Measurements from ENCODE around the gene EYS.
A peak's percentile ranks its signal among the peaks of the same experiment; 100 is the strongest.

EYS gene

DNA sequence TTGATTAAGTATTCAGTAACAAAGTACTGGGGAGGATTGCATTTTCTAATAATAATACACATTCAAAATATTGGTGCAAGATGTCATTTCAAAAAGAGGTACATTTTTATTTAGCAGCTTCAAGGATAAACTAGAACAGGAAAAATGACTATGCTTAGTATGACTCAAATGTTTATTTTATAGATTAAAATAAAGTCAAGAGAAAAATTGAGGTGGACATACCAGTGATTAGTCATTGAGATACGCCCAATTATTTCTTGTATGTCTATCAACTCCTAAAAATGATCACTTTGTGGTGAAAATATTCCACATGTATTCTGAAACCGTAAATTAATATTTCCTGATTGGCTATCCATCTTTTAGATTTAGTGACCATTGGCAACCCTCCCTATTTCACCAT lies 1974.7 kb downstream of the EYS start:
- no peak for DNase-seq (ENCODE audit: low spot score)

DNA sequence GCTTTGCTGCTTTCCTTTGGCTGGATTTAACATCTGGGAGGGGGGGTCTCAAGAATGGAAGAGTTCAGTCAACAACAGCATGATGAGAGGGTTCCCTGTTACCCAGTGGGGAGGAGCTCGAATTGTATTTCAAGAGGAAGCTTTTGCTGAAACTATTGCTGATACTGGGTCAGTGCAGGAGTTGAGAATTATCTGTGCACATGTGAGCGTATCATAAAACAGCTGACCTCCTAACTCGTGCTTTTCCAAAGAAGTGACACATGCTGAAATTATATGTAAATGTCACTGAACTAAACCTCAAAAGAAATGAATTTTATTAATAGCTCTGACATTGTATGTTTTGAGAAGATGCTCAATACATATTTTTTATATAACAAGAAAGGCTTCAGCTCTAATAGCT lies 1975.1 kb downstream of the EYS start:
- no peak for DNase-seq (ENCODE audit: low spot score)

DNA sequence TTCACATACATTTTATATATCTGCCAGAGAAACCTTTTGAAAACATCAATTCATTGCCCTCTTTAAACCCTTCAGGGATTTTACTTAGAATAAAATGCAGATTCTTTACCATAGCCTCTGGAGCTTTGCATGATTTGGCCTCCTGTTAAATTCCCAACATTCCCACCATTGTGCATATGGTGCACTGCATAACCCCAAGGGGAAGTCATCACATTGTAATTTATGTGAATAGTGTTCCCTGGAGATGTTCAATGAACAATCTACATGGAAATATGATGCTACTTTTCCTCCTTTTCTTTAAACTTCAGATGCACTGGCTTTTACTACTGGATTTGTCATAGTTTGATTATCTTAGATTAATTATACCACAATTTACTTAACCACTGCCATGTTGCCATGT lies 1976.7 kb downstream of the EYS start:
- DNase-seq (ENCODE audit: low spot score), result no peak

DNA sequence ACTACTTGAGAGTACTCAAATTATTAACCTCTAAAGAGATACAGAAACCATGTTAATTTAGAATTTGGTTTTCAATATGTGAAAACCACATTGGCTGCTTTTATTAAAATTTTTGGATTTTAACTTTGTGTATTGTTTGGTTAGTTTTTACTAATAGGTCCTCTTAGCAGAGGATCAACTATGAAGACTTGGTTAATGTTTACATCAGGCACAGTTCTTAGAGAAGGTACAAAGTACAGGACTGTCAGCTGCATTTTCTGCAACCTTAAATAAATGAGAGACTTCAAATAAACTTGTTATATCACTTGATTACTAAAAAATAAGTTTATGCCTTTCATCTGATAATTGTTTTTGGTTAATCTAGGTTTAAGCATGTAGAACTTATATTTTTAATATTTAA lies 1982.3 kb downstream of the EYS start:
- no peak for DNase-seq (ENCODE audit: low spot score)

DNA sequence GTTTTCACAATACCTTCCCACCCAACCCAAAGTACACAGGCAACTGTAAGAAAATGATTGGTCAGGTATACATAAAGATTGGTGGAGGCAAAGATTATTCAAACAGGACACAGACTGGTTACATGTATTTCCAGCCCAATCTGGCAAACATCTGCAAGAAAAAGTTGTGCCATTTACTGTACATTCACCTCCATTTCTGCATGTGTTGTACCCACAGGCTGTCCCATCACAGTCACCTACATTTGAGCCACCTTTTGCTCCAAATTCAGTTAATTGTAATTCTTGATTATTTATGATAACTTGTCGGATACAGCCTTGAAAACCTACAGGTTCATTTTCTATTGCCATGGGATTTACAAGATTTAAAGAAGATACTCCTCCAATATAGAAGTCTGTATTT lies 1985.8 kb downstream of the EYS start:
- DNase-seq (ENCODE audit: low spot score), result no peak

DNA sequence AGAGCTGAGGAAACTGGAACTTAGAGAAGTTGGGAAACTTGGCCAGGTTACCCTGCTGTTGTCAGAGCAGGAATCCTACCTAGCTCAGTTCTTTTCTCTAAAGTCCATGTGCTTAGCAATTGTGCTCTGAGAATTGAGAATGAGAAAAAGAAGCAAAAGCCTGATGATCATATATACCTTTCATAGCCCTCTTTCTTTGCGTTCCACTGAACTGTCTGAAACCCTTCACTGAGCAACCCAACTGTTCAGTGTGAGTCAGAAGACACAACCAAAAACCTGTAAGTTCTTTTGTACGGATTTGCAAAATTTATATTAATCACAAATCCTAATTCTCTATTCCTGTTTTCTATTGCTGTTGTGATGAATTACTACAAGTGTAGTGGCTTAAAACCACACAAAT lies 1990.9 kb downstream of the EYS start:
- DNase-seq (ENCODE audit: low spot score), result no peak

DNA sequence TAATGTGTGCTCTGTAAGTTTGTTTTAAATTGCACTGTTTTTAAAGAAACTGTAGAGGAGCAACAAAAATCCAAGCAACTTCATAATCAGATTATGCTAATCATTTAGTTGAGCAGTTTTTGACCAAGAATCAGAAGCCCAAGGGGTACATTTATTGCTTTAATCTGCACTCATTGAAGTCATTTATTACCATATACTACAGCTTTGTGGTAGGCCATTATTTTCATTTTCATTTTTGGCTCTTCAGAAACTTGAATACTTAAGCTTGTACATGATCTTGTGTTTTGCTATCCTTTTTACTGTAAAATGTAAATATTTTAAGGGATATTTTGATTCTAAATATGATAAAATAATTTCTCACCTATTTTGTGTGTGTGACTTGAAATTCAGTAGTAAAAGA lies 1992.9 kb downstream of the EYS start:
- no peak for DNase-seq (ENCODE audit: low spot score)

DNA sequence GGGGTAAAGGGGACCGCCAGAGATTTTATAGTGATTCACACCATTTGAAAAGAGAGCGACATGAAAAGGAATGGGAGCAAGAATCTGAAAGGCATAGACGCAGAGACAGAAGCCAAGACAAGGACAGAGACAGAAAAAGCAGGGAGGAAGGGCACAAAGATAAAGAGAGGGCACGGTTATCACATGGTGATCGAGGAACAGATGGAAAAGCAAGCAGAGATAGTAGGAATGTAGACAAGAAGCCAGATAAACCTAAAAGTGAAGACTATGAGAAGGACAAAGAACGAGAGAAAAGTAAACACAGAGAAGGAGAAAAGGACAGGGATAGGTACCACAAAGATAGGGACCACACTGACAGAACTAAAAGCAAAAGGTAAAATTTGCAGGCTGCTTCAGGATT lies 1993.7 kb downstream of the EYS start:
- DNase-seq (ENCODE audit: low spot score), result no peak

DNA sequence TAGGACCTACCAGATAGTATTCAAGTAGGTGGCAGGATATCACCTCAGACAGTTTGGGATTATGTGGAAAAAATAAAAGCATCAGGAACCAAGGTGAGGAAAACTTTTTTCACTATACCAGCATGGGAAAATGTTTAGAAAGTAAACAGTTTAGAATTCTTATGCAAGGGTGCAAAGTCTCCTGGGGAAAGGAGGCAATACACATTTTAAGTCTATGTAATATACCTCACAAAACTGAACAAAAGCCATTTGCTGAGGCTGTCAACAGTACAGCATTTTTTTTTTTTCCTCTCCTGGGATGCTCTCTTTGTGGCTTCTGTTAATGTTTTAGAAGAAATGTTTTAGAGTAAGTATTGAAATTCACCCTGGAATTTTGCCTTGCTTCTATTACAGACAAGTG lies 1997.9 kb downstream of the EYS start:
- DNase-seq (ENCODE audit: low spot score), result no peak

DNA sequence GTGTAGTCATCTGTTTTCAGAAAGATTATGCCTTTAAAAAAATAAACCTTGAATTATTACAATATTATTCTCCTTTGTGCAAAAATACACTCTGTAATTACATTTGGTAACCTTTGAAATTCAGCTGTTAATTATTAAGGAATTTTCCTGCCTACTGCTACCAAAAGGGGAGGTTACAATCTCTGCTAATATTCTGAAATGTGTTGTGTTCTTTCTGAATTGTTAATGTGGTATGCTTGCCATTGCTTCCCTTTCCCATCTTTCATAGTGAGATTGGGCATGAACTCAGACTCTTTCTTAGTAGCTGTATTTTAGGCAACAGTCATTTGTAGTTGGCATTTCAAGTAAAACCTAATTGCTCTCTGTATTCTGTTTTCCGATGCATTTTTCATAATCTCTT lies 1998.4 kb downstream of the EYS start:
- no peak for DNase-seq (ENCODE audit: low spot score)

DNA sequence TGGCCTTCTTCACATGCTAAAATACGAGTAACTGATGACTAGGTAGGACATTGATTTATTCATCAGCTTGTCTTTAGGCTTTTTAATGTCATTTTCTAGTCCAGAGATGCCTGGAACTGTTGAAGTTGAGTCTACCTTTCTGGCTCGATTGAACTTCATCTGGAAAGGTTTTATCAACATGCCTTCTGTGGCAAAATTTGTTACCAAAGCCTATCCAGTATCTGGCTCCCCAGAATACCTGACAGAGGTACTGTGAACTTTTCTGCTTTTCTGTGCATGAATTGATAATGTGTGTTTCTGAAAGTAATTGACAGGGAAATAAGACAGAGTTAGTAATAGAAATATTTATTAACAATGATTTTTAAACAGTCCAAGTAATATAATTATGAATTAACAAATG lies 2000.4 kb downstream of the EYS start:
- DNase-seq (ENCODE audit: low spot score), result no peak

DNA sequence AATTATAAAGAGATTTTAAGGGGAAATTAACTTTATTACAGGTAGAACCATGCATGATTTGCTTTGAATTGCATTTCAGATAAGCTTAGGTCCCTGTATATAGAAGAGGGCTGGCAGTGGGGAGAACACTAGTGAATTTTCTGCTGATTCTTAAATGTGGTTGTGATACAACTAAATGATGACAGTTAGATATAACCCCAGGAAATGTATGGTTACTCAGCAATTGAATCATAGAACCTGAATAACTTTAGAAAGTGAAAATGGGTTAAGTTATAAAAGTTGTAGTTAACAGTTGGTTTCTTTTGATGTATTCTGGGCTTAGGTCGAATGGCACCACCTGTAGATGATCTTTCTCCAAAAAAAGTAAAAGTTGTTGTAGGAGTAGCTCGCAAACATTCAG lies 2001.3 kb downstream of the EYS start:
- DNase-seq (ENCODE audit: low spot score), result no peak

DNA sequence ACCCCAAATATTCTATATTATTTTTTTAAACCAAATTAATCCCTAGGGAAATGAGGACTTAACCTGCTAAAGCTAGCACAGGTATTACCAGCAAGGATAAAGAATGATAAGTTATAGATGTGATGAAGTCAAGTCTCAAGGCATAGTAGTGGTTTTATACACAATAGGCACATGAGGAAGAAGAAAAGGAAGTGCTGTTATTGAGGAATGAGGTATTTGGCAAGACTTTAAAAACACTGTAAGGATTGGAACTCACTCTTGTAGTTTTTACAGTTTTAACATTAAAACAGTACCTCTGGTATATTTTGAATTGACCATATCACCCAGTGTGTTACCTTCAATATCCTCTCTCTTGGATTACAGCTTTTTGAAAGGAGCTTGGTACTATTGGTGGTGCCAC lies 2016.8 kb downstream of the EYS start:
- DNase-seq (ENCODE audit: low spot score), result no peak

DNA sequence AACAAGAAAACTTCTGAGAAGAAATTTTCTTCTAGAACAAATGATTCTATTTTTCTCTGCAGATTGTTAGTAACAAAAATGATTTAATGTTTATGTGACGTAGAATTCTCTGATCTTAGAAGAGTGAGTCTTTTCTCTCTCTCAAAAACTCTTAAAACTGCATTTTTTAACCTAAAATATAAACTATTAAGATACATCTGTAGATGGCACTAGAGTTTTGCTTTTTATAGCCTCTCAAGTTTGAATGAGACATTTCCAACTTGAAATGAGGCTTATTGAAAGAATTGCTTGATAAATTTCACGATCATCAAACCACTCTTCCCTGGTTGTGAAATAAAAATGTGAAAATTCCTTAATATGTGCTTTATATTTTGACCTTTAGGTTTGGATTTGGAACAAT lies 2017.6 kb downstream of the EYS start:
- no peak for DNase-seq (ENCODE audit: low spot score)

DNA sequence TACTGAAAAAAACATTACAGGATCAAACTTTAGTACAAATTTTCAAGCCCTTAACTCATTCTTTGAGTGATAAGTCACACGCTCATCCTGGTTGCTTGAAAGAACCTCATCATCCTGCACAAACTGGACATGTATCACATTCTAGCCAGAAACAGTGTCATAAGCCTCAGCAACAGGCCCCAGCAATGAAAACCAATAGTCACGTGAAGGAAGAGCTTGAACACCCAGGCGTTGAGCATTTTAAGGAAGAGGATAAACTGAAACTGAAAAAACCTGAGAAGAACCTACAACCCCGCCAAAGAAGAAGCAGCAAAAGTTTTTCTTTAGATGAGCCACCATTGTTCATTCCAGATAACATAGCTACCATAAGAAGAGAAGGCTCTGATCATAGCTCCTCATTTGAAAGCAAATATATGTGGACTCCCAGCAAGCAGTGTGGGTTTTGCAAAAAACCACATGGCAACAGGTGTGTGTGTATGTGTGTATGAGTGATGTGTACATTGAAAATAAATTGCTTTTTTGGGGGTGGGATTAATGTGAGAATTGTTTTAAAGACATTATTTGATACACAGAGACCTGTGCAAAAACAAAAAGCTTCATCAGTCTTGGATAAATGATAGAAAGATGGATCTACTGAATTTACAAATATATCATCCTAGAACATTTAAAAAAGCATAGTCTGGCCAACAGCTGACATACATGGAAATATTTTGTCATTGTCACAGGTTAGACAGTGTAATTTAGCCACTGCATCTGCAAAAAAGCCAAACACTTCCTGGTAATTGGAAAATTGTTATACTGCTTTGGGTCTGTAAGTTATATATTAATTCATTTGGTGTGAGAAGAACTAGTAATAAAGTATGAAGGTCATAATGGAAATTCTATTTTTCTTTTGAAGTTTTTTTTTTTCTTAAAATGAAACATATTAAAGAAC lies 2021.3 kb downstream of the EYS start:
- no peak for DNase-seq (ENCODE audit: low spot score)

DNA sequence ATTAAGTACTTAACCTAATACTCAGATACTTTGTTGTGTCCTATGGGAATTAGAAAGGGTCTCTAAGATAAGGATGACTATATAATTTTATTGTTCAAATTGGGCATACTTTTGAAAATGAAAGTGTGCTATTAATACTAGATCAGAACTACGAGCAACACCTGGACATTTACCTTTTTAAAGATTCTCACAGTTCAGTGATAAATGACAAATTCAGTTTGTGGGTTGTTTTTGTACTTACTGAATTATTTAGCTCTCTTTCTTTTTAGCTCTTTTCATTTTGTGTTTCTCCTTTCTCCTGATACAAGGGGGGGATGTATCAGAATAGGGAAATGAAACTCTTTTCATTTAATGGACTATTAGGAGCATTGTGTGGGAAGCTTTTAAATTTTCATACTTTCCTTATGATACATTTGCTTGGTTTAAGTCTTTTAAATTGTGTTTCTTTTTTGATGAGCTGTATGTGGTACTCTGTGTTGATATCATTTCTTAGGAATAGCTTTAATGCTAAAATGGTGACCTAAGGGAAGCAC lies 2023.9 kb downstream of the EYS start:
- DNase-seq (ENCODE audit: low spot score), result no peak

DNA sequence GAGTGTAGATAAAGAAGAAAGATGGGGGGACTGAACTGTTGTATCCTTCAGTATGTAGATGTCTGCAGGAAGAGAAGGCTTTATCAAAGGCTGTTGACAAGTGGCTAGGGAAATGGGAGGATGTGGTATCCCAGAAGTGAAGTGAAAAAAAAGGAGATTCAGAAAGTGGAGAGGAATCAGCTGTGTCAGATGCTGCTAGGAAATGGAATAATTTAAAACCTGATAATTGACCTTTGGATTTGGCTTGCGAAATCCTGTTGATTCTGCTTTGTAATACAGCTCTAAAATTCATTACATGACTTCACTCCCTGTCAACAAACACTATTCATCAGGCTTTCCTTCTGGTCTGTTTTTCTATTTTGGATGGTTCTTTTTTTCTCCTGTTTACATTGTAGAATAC lies 2029.7 kb downstream of the EYS start:
- DNase-seq (ENCODE audit: low spot score), result peak; percentile 7

DNA sequence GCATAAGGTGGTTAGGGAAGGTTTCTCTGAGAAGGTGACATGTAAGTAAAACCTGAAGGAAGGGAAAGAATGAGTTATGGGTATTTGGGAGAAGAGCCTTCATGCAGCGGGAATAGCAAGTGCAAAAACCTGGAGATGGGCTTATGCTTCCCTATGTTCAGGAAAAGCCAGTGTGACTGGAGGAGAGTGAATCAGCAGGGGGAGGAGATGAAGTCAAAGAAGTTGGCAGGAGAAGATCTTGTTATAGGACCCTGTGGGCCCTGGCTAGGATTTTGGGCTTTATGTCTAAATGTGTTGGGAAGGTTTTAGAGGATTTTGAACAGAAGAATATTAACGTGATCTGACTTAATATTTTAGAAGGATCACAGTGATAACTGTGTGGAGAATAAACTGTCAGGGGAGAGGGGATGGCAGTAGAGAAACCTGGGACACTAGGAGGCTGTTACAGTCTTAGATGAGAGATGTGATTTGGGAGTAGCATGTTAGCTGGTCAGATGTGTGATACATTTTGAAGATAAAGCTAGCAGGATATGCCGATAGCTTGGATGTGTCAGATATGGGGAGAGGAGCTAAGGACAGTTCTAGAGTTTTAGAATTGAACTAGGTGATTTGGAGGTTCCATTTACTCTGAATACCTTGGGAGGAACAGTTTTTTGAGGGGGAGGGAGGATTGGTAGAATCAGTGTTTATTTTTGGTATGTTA lies 2030.5 kb downstream of the EYS start:
- DNase-seq (ENCODE audit: low spot score), result no peak

DNA sequence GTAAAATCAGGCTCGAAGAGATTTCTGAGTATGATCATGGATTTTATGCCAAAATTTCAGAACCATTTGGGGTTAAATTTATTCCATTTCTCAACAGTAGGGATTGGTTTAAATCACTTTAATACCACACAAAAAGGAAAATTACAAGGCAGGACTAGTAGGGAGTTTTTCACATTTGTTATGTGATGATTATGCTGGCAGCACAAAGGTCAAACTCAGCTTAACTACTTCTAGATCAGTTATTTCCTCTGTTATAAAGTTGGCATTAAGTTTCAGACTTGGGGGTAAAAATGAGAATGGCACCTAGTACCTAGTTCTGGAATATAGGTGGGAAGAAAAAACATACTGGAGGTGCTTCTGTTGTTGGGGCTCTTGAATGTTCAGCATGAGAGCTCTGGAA lies 2031.9 kb downstream of the EYS start:
- DNase-seq (ENCODE audit: low spot score), result no peak

DNA sequence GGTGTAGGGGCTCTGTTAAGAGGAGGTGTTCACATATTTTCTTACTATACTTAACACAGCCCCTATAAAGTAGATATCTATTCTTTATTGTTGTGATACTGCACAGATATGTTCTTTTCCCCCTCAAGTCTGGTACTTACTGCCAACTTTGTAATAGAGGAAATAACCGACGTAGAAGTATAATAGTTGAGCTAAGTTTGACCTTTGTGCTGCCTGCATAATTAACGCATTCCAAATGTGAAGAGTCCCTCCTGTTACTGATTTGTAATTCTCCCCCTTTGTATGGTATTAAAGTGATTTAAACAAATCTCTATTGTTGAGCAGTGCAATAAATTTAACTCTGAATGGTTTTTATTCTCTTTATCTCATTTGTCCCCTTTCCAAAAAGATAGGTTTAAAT lies 2032.4 kb downstream of the EYS start:
- DNase-seq (ENCODE audit: low spot score), result no peak

DNA sequence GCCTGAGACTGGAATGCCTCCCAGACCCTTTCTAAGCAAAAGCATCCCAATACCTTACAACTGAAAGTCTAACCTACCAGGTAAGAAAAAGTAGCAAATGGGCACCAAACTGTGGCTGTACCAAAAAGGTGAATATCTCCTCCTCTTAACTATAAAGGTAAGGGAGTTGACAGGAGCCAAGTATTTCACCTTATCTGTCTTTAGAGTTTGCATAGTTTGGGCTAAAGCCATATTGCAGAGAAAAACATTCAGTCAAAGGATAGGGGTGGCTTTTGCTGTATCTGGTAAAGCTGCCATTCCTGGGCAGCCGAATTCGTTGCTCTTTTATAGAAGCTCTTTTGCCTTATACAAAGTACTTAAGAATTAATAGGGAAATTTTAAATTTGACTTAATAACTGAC lies 2033.3 kb downstream of the EYS start:
- DNase-seq (ENCODE audit: low spot score), result no peak

DNA sequence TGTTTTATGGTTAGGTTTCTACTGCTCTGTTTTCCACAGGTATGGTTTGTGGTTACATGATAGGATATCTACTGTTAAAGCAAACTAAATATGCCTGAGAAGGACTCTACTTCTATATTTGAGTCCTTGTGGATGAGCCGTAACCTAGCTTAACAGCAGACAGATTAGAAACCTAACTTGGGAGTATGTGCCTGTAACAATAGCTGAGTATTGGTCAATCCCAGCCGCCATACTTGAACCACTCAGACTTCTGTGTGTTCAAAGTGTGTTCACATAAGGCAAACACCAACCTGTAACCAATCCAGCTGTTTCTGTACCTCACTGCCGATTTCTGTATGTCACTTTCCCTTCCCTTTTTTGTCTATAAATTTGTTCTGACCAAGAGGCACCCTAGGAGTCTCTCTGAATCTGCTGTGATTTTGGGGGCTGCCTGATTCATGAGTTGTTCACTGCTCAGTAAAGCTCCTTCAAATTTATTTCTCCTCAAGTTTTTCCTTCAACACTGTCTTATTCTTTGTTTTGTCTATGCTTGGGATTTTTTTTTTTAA lies 2034.4 kb downstream of the EYS start:
- no peak for DNase-seq (ENCODE audit: low spot score)

DNA sequence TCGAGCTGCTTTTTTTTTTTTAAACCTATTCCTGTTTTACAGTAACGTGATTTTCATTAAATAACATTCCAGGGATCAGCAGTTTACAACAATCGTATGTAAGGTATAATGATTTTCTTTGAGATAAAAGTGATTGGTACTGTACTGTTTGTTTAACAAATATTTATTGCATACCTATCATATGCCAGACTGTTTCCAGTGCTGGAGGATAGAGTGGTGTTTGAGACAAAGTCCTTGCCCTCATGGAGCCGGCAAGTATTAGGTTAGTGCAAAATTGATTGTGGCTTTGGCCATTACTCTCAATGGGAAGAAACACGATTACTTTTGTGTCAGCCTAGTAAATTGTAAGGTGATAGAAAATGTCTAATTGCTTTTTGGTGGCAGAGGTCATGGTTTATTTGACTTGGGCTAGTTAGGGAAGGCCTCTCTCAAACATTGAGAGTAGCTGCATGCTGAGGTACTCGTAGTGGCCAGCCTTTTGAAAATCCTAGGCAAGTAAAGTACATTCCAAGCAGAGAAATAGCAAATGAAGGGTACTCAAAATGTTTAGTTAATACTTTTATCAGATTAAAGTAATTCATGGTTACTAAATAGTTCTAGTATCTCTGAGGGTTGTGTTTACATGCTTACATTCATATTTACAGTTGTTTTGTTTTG lies 2035.8 kb downstream of the EYS start:
- no peak for DNase-seq (ENCODE audit: low spot score)

All from GM03348 (cell line).